ENCODE data around the gene DAGLA.

GRCh38 chr11:61734767-61735166 lies 54.6 kb downstream of the DAGLA start:
- no peak for TF ChIP-seq POLR2A (IDR thresholded peaks at IDR 0.05; ENCODE audit: low read depth)
- TF ChIP-seq CTCF (IDR thresholded peaks at IDR 0.05) = no peak
- no peak for TF ChIP-seq POLR2AphosphoS5 (IDR thresholded peaks at IDR 0.05)
- TF ChIP-seq EP300 (IDR thresholded peaks at IDR 0.05) = no peak
